Spleen (tissue), 11 donors: ENCODE data around the gene DENND10. TPM values are rescaled to one million over a fixed set of nuclear protein-coding genes. Genes with fewer than 3 reads are reported as not detected.

Experiments
- DNase-seq: peaks from one replicate; pipeline ENCODE4 v3.0.0-alpha.2; 2020
- H3K27ac ChIP-seq, 8 donors: fragments of 200-600 bp; sonication (generic) in 7 of 8; 1 replicate in 4 of 8; 2 replicates in 4 of 8; pipeline versions ENCODE4 v1.5.0 to v1.8.0; 2016 to 2021; ENCODE audit warnings: inconsistent platforms in 4 of 8, mild to moderate bottlenecking in 4 of 8, moderate library complexity in 1 of 8
- H3K27me3 ChIP-seq, 7 donors: fragments of 200-600 bp; sonication (generic) in 6 of 7; replicated peaks in 1 of 7; 1 replicate in 4 of 7; 2 replicates in 3 of 7; pipeline versions ENCODE4 v1.5.0 to v1.8.0; 2016 to 2021; ENCODE audit warnings: inconsistent platforms in 3 of 7, mild to moderate bottlenecking in 1 of 7
- H3K36me3 ChIP-seq, 6 donors: fragments of 200-600 bp; sonication (generic) in 5 of 6; 1 replicate in 4 of 6; 2 replicates in 2 of 6; pipeline versions ENCODE4 v1.5.0 to v1.8.0; 2016 to 2021; ENCODE audit warnings: inconsistent platforms in 2 of 6
- H3K4me1 ChIP-seq, 6 donors: fragments of 200-600 bp; sonication (generic) in 5 of 6; 1 replicate in 3 of 6; 2 replicates in 3 of 6; pipeline versions ENCODE4 v1.5.0 to v1.8.0; 2016 to 2021; ENCODE audit warnings: inconsistent platforms in 3 of 6
- H3K4me3 ChIP-seq, 8 donors: fragments of 200-600 bp; sonication (generic) in 7 of 8; 1 replicate in 4 of 8; 2 replicates in 4 of 8; pipeline versions ENCODE4 v1.5.0 to v1.8.0; 2016 to 2021; ENCODE audit warnings: inconsistent platforms in 4 of 8, mild to moderate bottlenecking in 4 of 8, moderate library complexity in 2 of 8
- H3K9me3 ChIP-seq, 8 donors: fragments of 200-600 bp; sonication (generic) in 7 of 8; 1 replicate in 4 of 8; 2 replicates in 4 of 8; pipeline versions ENCODE4 v1.5.0 to v1.8.0; 2016 to 2021; ENCODE audit warnings: inconsistent platforms in 4 of 8
- CTCF ChIP-seq, 11 experiments: fragments of 200-600 bp in 7 of 11; fragments of 450-650 bp in 4 of 11; sonication (generic) in 4 of 11; IDR thresholded peaks in 8 of 11; conservative IDR thresholded peaks in 3 of 11; 1 replicate in 7 of 11; 2 replicates in 4 of 11; pipeline versions ENCODE4 v1.4.0 to v1.8.0; 2016 to 2021; ENCODE audit warnings: antibody characterized with exemption in 11 of 11, inconsistent platforms in 4 of 11, mild to moderate bottlenecking in 1 of 11
- POLR2A ChIP-seq, 3 donors: fragments of 450-650 bp; IDR thresholded peaks; one replicate each; pipeline ENCODE4 v1.5.1; 2017; ENCODE audit warnings: antibody characterized with exemption in 3 of 3, mild to moderate bottlenecking in 1 of 3
- POLR2AphosphoS5 ChIP-seq, 3 donors: sonication (generic); formaldehyde crosslinking; IDR thresholded peaks; one replicate each; pipeline ENCODE4 v1.5.1; 2017; ENCODE audit warnings: antibody characterized with exemption in 3 of 3
- WGBS, 5 donors: extraction: QIAGEN DNeasy Blood & Tissue Kit in 3 of 5; methylation state at CpG; one replicate each; pipeline versions ENCODE4 v1.1.5 to v1.1.7; 2013 to 2018; 5-methylcytosine and 5-hydroxymethylcytosine counted together
- intact Hi-C: fragments of 100-400 bp; cut with DNase I; formaldehyde crosslinking; loops from one replicate; pipeline ENCODE4 v1.15.0; 2023; ENCODE audit warnings: low total_unique reads
- polyA plus RNA-seq, 3 donors: library from polyadenylated mRNA; stranded (reverse); fragments of 200-250 nt; gene quantifications; one replicate each; pipeline ENCODE4 v1.2.1, GENCODE V29; 2013
- total RNA-seq, 7 donors: library from RNA; depleted of rRNA in 3 of 7; stranded (reverse); fragments of >200 nt in 3 of 7; fragmentation: NEBNext Ultra II Directional in 4 of 7; extraction: Animal tissue kit (Norgen Biotek cat#: 25700) in 4 of 7; gene quantifications; one replicate each; pipeline versions ENCODE4 v1.1.0 to v1.2.1, GENCODE V29; 2016 to 2021
- donor health status: healthy with polysubstance abuse.
- donor health status: DM: no; HTN: no; CAD: no; lungs with moderate emphysema.
- donor health status: DM: no; HTN: no; CAD: no.
- donor health status: Bipolar disorder and iron deficiency.
- donor health status: healthy.
- donor health status: DM: no; HTN: no; CAD: no.
- donor health status: DM: yes; HTN: yes; CAD: no.

The DENND10 gene
- total and polyA plus RNA-seq, 10 donors = 11.3 to 57.0 (median 35.5) TPM

GRCh38 chr10:119059557-119059956 lies 44.4 kb upstream of the DENND10 start:
- peaks cover 0 to 19% (median 7%) of the 10 kb centered on the region in 6 donors for H3K4me1 ChIP-seq
- H3K4me3 ChIP-seq = no peak overlapping the region
- no peak for TF ChIP-seq POLR2A (IDR thresholded peaks at IDR 0.05)
- TF ChIP-seq POLR2AphosphoS5 (IDR thresholded peaks at IDR 0.05) = no peak
- TF ChIP-seq CTCF (IDR thresholded peaks at IDR 0.05 in 8 of 11, conservative IDR thresholded peaks at IDR 0.05 in 3 of 11) = no peak
- no peak overlapping the region for H3K27ac ChIP-seq
- H3K36me3 ChIP-seq = peaks cover 7 to 100% (median 94%) of the 10 kb centered on the region in 6 donors
- 83 to 92% (median 89%) methylated on average over 4 of the region's 4 CpGs for WGBS, 5 donors
- no peak for DNase-seq
- H3K27me3 ChIP-seq = no peaks in the 10 kb centered on the region
- intact Hi-C loops = no loop called here
- no peaks in the 10 kb centered on the region for H3K9me3 ChIP-seq

GRCh38 chr10:119060107-119060506 lies 43.8 kb upstream of the DENND10 start:
- intact Hi-C loops = no loop called here
- WGBS, 5 donors = 89 to 100% (median 93%) methylated on average over 1 of the region's 1 CpG
- H3K36me3 ChIP-seq = peaks cover 7 to 100% (median 94%) of the 10 kb centered on the region in 6 donors

GRCh38 chr10:119061352-119061751 lies 42.6 kb upstream of the DENND10 start:
- DNase-seq = no peak
- no peaks in the 10 kb centered on the region for H3K9me3 ChIP-seq
- no peaks in the 10 kb centered on the region for H3K27me3 ChIP-seq
- 42 to 64% (median 61%) methylated on average over 1 of the region's 1 CpG for WGBS, 5 donors
- H3K27ac ChIP-seq = no peak overlapping the region
- no peak overlapping the region for H3K4me3 ChIP-seq
- TF ChIP-seq POLR2AphosphoS5 (IDR thresholded peaks at IDR 0.05) (no peak), CTCF (IDR thresholded peaks at IDR 0.05 in 8 of 11, conservative IDR thresholded peaks at IDR 0.05 in 3 of 11) (no peak), POLR2A (IDR thresholded peaks at IDR 0.05) (no peak)
- H3K36me3 ChIP-seq = peaks cover 7 to 100% (median 94%) of the 10 kb centered on the region in 6 donors
- intact Hi-C loops = no loop called here
- H3K4me1 ChIP-seq = peaks cover 0 to 19% (median 7%) of the 10 kb centered on the region in 6 donors

More at GRCh38 chr10:119060107-119060506, 43.8 kb upstream of the DENND10 start:
- TF ChIP-seq POLR2AphosphoS5 (IDR thresholded peaks at IDR 0.05) = no peak
- TF ChIP-seq POLR2A (IDR thresholded peaks at IDR 0.05) = no peak
- TF ChIP-seq CTCF (IDR thresholded peaks at IDR 0.05 in 8 of 11, conservative IDR thresholded peaks at IDR 0.05 in 3 of 11) = no peak
- H3K4me3 ChIP-seq = no peak overlapping the region
- H3K27ac ChIP-seq = no peak overlapping the region
- H3K4me1 ChIP-seq = peaks cover 0 to 19% (median 7%) of the 10 kb centered on the region in 6 donors
- no peaks in the 10 kb centered on the region for H3K9me3 ChIP-seq
- DNase-seq = no peak
- H3K27me3 ChIP-seq = no peaks in the 10 kb centered on the region

- no peak for TF ChIP-seq POLR2A (IDR thresholded peaks at IDR 0.05)
- TF ChIP-seq POLR2AphosphoS5 (IDR thresholded peaks at IDR 0.05) = no peak
- no peak for TF ChIP-seq CTCF (IDR thresholded peaks at IDR 0.05 in 8 of 11, conservative IDR thresholded peaks at IDR 0.05 in 3 of 11)
- 93 to 99% (median 95%) methylated on average over 2 of the region's 2 CpGs for WGBS, 5 donors
- H3K4me3 ChIP-seq = no peak overlapping the region
- H3K27ac ChIP-seq = no peak overlapping the region
- no peaks in the 10 kb centered on the region for H3K9me3 ChIP-seq
- intact Hi-C loops = no loop called here
- H3K36me3 ChIP-seq = peaks cover 7 to 100% (median 94%) of the 10 kb centered on the region in 6 donors
- no peaks in the 10 kb centered on the region for H3K27me3 ChIP-seq
- no peak for DNase-seq
- peaks cover 0 to 19% (median 7%) of the 10 kb centered on the region in 6 donors for H3K4me1 ChIP-seq
These were observed 42.0 kb upstream of the DENND10 start for GRCh38 chr10:119061926-119062325.
